GM18867 (cell line): ENCODE results near the gene POTEF.
"Not testable (repeated sequence)": the region's sequence is repeated elsewhere in the genome, so short reads cannot be mapped to it uniquely, and the experiment has no call there.

ENCODE experiments used
- ATAC-seq: cut with Tn5 transposase; IDR thresholded peaks from one replicate; pipeline ENCODE4 v1.9.1; 2021; ENCODE audit warnings: mild to moderate bottlenecking, moderate library complexity; ENCODE audit not compliant: unreplicated experiment

POTEF gene

GRCh38 chr2:130135692-130136541, 6.9 kb upstream of the POTEF start:
- no peak for ATAC-seq

- not testable (repeated sequence) for ATAC-seq
Measured at GRCh38 chr2:130128464-130128863, 558 bp downstream of the POTEF start.

- not testable (repeated sequence) for ATAC-seq
Measured at GRCh38 chr2:130127726-130128125, 1.3 kb downstream of the POTEF start.

GRCh38 chr2:130120924-130121323, 8.1 kb downstream of the POTEF start:
- not testable (repeated sequence) for ATAC-seq

GRCh38 chr2:130102597-130103363, 26.2 kb downstream of the POTEF start:
- ATAC-seq: not testable (repeated sequence)

GRCh38 chr2:130062645-130063044, 66.4 kb downstream of the POTEF start:
- not testable (repeated sequence) for ATAC-seq

GRCh38 chr2:130059982-130060381, 69.0 kb downstream of the POTEF start:
- ATAC-seq: not testable (repeated sequence)

GRCh38 chr2:130056336-130056735, 72.7 kb downstream of the POTEF start:
- ATAC-seq: not testable (repeated sequence)

- not testable (repeated sequence) for ATAC-seq
Measured at GRCh38 chr2:130053217-130053911, 75.7 kb downstream of the POTEF start.

- ATAC-seq: not testable (repeated sequence)
Measured at GRCh38 chr2:130052376-130052775, 76.6 kb downstream of the POTEF start.

- ATAC-seq: not testable (repeated sequence)
Measured at GRCh38 chr2:130048422-130048821, 80.6 kb downstream of the POTEF start.

- not testable (repeated sequence) for ATAC-seq
Measured at GRCh38 chr2:130038265-130038603, 90.8 kb downstream of the POTEF start.

- ATAC-seq: not testable (repeated sequence)
Measured at GRCh38 chr2:130025931-130026330, 103.1 kb downstream of the POTEF start.
